ENCODE data around the gene FCHSD2.
"Not testable (repeated sequence)": the region's sequence is repeated elsewhere in the genome, so short reads cannot be mapped to it uniquely, and the experiment has no call there.

FCHSD2 gene

GRCh38 chr11:73078631-73079030 lies 63.5 kb downstream of the FCHSD2 start:
- DNase-seq (ENCODE audit: insufficient read length, low spot score) = no peak
- no peak for TF ChIP-seq CTCF (IDR thresholded peaks at IDR 0.05; ENCODE audit: insufficient read depth, missing control alignments)
- FAIRE-seq = no peak

GRCh38 chr11:73077454-73077853 lies 64.7 kb downstream of the FCHSD2 start:
- DNase-seq (ENCODE audit: insufficient read length, low spot score) (no peak), FAIRE-seq (no peak)
- TF ChIP-seq CTCF (IDR thresholded peaks at IDR 0.05; ENCODE audit: insufficient read depth, missing control alignments) = no peak

- no peak for TF ChIP-seq CTCF (IDR thresholded peaks at IDR 0.05; ENCODE audit: insufficient read depth, missing control alignments)
- DNase-seq (ENCODE audit: insufficient read length, low spot score) = no peak
- no peak for FAIRE-seq
These were observed 67.8 kb downstream of the FCHSD2 start for GRCh38 chr11:73074319-73074718.

- DNase-seq (ENCODE audit: insufficient read length, low spot score) = no peak
- TF ChIP-seq CTCF (IDR thresholded peaks at IDR 0.05; ENCODE audit: insufficient read depth, missing control alignments) = no peak
- FAIRE-seq = no peak
These were observed 69.1 kb downstream of the FCHSD2 start for GRCh38 chr11:73072935-73073481.

- no peak for DNase-seq (ENCODE audit: insufficient read length, low spot score)
- TF ChIP-seq CTCF (IDR thresholded peaks at IDR 0.05; ENCODE audit: insufficient read depth, missing control alignments) = no peak
- no peak for FAIRE-seq
These were observed 71.5 kb downstream of the FCHSD2 start for GRCh38 chr11:73070653-73071052.

GRCh38 chr11:73061857-73062424 lies 80.2 kb downstream of the FCHSD2 start:
- DNase-seq (ENCODE audit: insufficient read length, low spot score); FAIRE-seq: not testable (repeated sequence)

- not testable (repeated sequence) for FAIRE-seq; DNase-seq (ENCODE audit: insufficient read length, low spot score)
These were observed 80.7 kb downstream of the FCHSD2 start for GRCh38 chr11:73061434-73061833.

GRCh38 chr11:73059915-73060314 lies 82.2 kb downstream of the FCHSD2 start:
- no peak for TF ChIP-seq CTCF (IDR thresholded peaks at IDR 0.05; ENCODE audit: insufficient read depth, missing control alignments)
- DNase-seq (ENCODE audit: insufficient read length, low spot score) = no peak
- no peak for FAIRE-seq
